Esophagus squamous epithelium (tissue), 4 donors: ENCODE results near the gene SMAD7.

ENCODE experiments used
- POLR2A ChIP-seq, 4 donors: fragments of 450-650 bp; IDR thresholded peaks; one replicate each; pipeline ENCODE4 v1.6.1; 2017; ENCODE audit warnings: antibody characterized with exemption in 4 of 4, mild to moderate bottlenecking in 4 of 4, moderate library complexity in 3 of 4
- TF ChIP-seq, protein P1 (sequence below), 6 experiments: fragments of 450-650 bp in 4 of 6; fragments of 200-600 bp in 2 of 6; sonication (generic) in 2 of 6; IDR thresholded peaks; one replicate each; pipeline ENCODE4 v1.5.1; 2016 to 2019; ENCODE audit warnings: antibody characterized with exemption in 6 of 6, mild to moderate bottlenecking in 4 of 6, moderate library complexity in 4 of 6

DNA sequence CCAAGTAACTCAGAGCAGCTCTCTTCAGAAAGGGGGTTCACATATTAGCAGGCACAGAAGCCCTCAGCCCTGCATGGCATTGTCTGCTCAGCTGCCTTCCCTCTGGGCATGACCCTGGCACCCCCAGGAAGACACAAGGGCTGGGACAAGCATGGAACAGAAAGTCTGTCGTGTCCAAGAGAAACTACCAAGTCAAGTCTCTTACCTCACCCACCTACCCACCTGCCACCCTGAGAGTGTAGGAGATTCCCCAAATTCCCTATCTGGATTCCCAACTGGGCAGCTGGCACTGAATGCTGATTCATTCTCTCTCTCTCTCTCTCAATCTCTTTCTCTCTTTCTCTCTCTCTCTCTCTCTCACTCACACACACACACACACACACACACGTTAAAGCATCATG lies 21.6 kb downstream of the SMAD7 start:
- TF ChIP-seq, protein P1, sequence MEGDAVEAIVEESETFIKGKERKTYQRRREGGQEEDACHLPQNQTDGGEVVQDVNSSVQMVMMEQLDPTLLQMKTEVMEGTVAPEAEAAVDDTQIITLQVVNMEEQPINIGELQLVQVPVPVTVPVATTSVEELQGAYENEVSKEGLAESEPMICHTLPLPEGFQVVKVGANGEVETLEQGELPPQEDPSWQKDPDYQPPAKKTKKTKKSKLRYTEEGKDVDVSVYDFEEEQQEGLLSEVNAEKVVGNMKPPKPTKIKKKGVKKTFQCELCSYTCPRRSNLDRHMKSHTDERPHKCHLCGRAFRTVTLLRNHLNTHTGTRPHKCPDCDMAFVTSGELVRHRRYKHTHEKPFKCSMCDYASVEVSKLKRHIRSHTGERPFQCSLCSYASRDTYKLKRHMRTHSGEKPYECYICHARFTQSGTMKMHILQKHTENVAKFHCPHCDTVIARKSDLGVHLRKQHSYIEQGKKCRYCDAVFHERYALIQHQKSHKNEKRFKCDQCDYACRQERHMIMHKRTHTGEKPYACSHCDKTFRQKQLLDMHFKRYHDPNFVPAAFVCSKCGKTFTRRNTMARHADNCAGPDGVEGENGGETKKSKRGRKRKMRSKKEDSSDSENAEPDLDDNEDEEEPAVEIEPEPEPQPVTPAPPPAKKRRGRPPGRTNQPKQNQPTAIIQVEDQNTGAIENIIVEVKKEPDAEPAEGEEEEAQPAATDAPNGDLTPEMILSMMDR (IDR thresholded peaks at IDR 0.05): no peak
- no peak for TF ChIP-seq POLR2A (IDR thresholded peaks at IDR 0.05)
